Uterus (tissue), 4 donors: Measurements from ENCODE around the gene SLC9A7. TPM values are rescaled to one million over a fixed set of nuclear protein-coding genes. Genes with fewer than 3 reads are reported as not detected.

ENCODE experiments used
- DNase-seq, 2 donors: peaks; one replicate each; pipeline ENCODE4 v3.0.0-alpha.2; 2019 to 2020
- H3K27ac ChIP-seq, 2 donors: fragments of 200-600 bp; sonication (generic); 1 replicate in 1 of 2; 2 replicates in 1 of 2; pipeline ENCODE4 v1.5.1; 2016 to 2018
- H3K27me3 ChIP-seq, 2 donors: fragments of 200-600 bp; sonication (generic); one replicate each; pipeline ENCODE4 v1.5.1; 2018 to 2019; ENCODE audit warnings: control low read depth in 1 of 2
- H3K36me3 ChIP-seq, 2 donors: fragments of 200-600 bp; sonication (generic); one replicate each; pipeline ENCODE4 v1.5.1; 2019; ENCODE audit warnings: control low read depth in 1 of 2
- H3K4me1 ChIP-seq, 2 donors: fragments of 200-600 bp; sonication (generic); one replicate each; pipeline ENCODE4 v1.5.1; 2018 to 2019; ENCODE audit warnings: control low read depth in 1 of 2
- H3K4me3 ChIP-seq, 2 donors: fragments of 200-600 bp; sonication (generic); 1 replicate in 1 of 2; 2 replicates in 1 of 2; pipeline ENCODE4 v1.5.1; 2018 to 2019; ENCODE audit warnings: mild to moderate bottlenecking in 1 of 2
- H3K9me3 ChIP-seq, 2 donors: fragments of 200-600 bp; sonication (generic); one replicate each; pipeline ENCODE4 v1.5.1; 2019; ENCODE audit warnings: control low read depth in 1 of 2
- POLR2A ChIP-seq, 2 donors: fragments of 450-650 bp; IDR thresholded peaks; one replicate each; pipeline ENCODE4 v1.6.1; 2016; ENCODE audit warnings: antibody characterized with exemption in 2 of 2, mild to moderate bottlenecking in 1 of 2, moderate library complexity in 1 of 2
- intact Hi-C: fragments of 100-400 bp; cut with DNase I; formaldehyde crosslinking; loops from one replicate; pipeline ENCODE4 v1.15.1; 2023; ENCODE audit warnings: low total_unique reads
- total RNA-seq, 4 donors: library from RNA; depleted of rRNA in 3 of 4; stranded (reverse); fragments of >200 nt in 3 of 4; gene quantifications; one replicate each; pipeline versions ENCODE4 v1.1.0 to v1.2.4, GENCODE V29; 2014 to 2023
- TF ChIP-seq, protein P1 (sequence below), 4 experiments: fragments of 200-600 bp in 2 of 4; fragments of 450-650 bp in 2 of 4; sonication (generic) in 2 of 4; IDR thresholded peaks; one replicate each; pipeline ENCODE4 v1.5.1; 2016 to 2019; ENCODE audit warnings: antibody characterized with exemption in 4 of 4, mild to moderate bottlenecking in 2 of 4, moderate library complexity in 1 of 4
- donor health status: DM: yes; HTN: yes; CAD: no.

Gene SLC9A7
- total RNA-seq, 4 donors from 2014 or later, result 0.51 to 6.4 (median 3.3) TPM

DNA sequence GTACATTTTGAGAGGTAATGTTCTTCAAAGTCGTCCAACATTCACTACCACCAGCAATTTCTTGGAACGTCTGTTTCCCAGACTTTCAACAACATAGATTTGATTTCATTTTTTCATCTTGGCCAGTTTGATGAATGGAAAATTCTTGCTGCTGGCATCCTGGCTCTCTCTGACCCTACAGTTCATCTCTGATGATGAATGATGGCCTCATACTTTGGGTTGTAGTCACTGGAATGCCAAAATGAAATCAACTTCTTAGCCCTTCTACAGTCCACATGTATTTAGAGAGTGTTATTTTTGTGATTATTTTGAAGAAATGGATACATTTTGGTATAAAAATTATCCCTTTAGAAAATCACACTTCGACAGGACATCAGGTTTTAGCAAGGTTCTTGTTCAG is 176.6 kb downstream of the SLC9A7 start:
- no peak overlapping the region for H3K4me3 ChIP-seq
- H3K27ac ChIP-seq, result peak overlapping the region; percentile 33 to 54
- H3K9me3 ChIP-seq, result no peaks in the 10 kb centered on the region
- no peaks in the 10 kb centered on the region for H3K36me3 ChIP-seq
- TF ChIP-seq, protein P1, sequence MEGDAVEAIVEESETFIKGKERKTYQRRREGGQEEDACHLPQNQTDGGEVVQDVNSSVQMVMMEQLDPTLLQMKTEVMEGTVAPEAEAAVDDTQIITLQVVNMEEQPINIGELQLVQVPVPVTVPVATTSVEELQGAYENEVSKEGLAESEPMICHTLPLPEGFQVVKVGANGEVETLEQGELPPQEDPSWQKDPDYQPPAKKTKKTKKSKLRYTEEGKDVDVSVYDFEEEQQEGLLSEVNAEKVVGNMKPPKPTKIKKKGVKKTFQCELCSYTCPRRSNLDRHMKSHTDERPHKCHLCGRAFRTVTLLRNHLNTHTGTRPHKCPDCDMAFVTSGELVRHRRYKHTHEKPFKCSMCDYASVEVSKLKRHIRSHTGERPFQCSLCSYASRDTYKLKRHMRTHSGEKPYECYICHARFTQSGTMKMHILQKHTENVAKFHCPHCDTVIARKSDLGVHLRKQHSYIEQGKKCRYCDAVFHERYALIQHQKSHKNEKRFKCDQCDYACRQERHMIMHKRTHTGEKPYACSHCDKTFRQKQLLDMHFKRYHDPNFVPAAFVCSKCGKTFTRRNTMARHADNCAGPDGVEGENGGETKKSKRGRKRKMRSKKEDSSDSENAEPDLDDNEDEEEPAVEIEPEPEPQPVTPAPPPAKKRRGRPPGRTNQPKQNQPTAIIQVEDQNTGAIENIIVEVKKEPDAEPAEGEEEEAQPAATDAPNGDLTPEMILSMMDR (IDR thresholded peaks at IDR 0.05), result no peak
- TF ChIP-seq POLR2A (IDR thresholded peaks at IDR 0.05), result no peak
- no peaks in the 10 kb centered on the region for H3K27me3 ChIP-seq
- no peak for DNase-seq
- H3K4me1 ChIP-seq, result no peaks in the 10 kb centered on the region
- intact Hi-C loops, result no loop called here

DNA sequence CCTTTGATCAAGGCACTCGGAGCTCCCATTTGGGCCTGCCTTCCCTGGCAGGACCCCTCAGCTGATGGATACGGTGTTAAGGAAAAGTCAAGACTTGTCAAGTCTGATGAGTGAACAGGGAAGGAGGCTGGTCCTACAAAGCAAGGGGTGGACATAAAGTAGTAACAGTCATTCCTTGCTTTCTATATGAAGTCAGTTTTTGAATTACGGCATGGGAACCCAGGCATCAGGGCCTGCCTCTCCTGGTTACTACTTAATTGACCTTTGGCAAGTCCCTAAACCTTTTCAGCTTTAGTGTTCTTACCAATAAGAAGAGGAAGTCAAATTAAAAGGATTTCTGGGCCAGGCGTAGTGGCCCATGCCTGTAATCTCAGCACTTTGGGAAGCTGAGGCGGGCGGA is 178.3 kb downstream of the SLC9A7 start:
- H3K4me3 ChIP-seq, result no peak overlapping the region
- intact Hi-C loops, result no loop called here
- H3K27ac ChIP-seq, result no peak overlapping the region
- no peak for DNase-seq
- no peaks in the 10 kb centered on the region for H3K4me1 ChIP-seq
- no peaks in the 10 kb centered on the region for H3K27me3 ChIP-seq
- TF ChIP-seq, protein P1 (IDR thresholded peaks at IDR 0.05), result no peak
- no peak for TF ChIP-seq POLR2A (IDR thresholded peaks at IDR 0.05)
- H3K9me3 ChIP-seq, result no peaks in the 10 kb centered on the region
- no peaks in the 10 kb centered on the region for H3K36me3 ChIP-seq

DNA sequence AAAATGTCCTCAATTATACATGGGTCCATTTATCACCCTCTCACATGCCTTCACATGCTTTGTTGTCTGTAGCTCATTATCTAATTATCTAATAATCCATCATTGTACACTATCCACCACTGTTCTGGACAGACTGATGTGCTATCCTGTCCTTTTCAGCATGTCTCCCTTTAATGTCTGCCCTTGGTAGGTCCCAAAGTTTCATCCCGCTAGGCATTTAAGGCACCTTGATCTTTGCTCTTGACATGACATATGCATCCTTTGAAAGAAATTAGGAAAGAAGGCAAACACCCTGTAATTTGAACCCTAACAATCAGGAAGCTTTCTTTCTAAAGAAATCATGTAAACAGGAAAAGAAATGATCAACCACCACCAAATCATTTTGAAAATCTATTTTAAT is 179.7 kb downstream of the SLC9A7 start:
- Histone ChIP-seq H3K9me3 (no peaks in the 10 kb centered on the region), H3K4me1 (no peaks in the 10 kb centered on the region), H3K27ac (no peak overlapping the region), H3K36me3 (no peaks in the 10 kb centered on the region), H3K27me3 (no peaks in the 10 kb centered on the region), H3K4me3 (no peak overlapping the region)
- intact Hi-C loops, result no loop called here
- TF ChIP-seq, protein P1 (IDR thresholded peaks at IDR 0.05), result no peak
- TF ChIP-seq POLR2A (IDR thresholded peaks at IDR 0.05), result no peak
- no peak for DNase-seq

DNA sequence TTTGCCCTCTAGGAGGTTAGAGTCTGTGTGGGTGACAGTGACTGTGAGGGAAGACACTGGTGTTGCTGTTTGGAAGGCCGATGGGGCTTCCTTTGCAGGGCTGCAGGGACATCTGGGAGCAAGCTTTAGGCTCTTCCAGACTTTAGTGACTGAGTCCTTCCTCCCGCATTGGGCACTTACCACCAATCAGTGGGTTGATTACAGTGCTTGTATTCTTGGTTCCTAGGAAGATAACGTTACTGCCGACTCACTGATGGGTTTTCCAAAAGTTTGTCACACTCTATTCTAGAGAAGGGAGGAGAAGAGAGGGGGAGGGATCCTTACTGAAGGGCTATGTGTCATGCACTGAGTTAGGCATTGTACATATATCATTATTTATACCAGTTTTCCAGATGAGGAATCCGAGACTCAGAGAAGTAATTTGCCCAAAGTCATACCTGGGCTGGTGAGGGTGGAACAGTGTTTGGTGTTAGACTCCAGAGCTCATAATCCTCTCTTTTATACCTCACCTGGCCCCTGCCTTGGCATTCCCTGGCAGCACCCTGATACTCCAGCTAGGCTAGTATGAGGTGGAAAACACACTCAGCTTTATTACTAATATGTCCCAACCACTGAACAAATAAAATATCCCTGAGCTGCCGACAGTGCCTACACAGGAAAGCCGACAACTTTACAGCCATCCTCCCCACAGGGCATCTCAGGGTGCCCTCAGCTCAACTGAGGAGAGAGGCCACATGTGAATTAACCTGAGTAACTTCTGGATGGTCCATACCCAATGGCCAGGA is 181.5 kb downstream of the SLC9A7 start:
- TF ChIP-seq POLR2A (IDR thresholded peaks at IDR 0.05), result no peak
- TF ChIP-seq, protein P1 (IDR thresholded peaks at IDR 0.05), result no peak
- Histone ChIP-seq H3K9me3 (no peaks in the 10 kb centered on the region), H3K27ac (peak overlapping the region in 1 of 2 donors; percentile 54), H3K27me3 (no peaks in the 10 kb centered on the region), H3K4me3 (peak overlapping the region in 1 of 2 donors; percentile 53), H3K36me3 (no peaks in the 10 kb centered on the region), H3K4me1 (no peaks in the 10 kb centered on the region)
- no peak for DNase-seq
- intact Hi-C loops, result no loop called here

DNA sequence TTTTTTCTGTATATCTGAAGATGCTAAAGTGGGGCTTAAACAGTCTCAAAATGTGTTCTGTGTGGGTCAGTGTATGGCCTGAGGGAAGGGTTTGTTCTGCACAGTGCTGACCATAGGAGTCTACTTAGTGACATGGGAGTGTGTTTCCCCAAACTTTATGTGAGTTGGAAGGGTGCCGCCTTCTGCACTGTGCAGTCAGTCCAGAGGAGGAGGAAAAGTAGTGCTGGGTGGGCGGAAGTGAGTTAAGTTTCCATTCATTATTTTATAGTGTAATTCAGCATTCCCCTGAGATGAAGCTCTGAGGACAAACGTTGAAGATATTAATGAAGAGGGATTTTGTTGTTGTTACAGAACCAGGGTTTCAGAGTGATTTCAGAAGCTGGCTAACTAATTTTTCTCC is 182.5 kb downstream of the SLC9A7 start:
- Histone ChIP-seq H3K4me3 (peak overlapping the region in 1 of 2 donors; percentile 53), H3K9me3 (no peaks in the 10 kb centered on the region), H3K27ac (peak overlapping the region; percentile 54 to 57), H3K36me3 (no peaks in the 10 kb centered on the region), H3K27me3 (no peaks in the 10 kb centered on the region), H3K4me1 (no peaks in the 10 kb centered on the region)
- intact Hi-C loops, result no loop called here
- peak; percentile 25 to 38 for DNase-seq
- TF ChIP-seq POLR2A (IDR thresholded peaks at IDR 0.05), result no peak
